B cell (primary cell): ENCODE data around the gene STIL.

Experiments
- CTCF ChIP-seq: fragments of 200-600 bp; IDR thresholded peaks from one replicate; pipeline ENCODE4 v1.8.0; 2022; ENCODE audit warnings: antibody characterized with exemption, mild to moderate bottlenecking
- EZH2 ChIP-seq: IDR thresholded peaks from 2 replicates; pipeline ENCODE4 v1.6.1; 2012; ENCODE audit warnings: borderline replicate concordance, low read depth, mild to moderate bottlenecking, moderate library complexity, low read length; ENCODE audit not compliant: insufficient read depth, poor library complexity, severe bottlenecking

GRCh38 chr1:47309427-47309826 is 4.5 kb downstream of the STIL start:
- TF ChIP-seq CTCF (no peak), EZH2 (no peak)
